Measurements from ENCODE around the gene OOSP3. TPM values are rescaled to one million over a fixed set of nuclear protein-coding genes. Genes with fewer than 3 reads are reported as not detected.
"Not testable (repeated sequence)": the region's sequence is repeated elsewhere in the genome, so short reads cannot be mapped to it uniquely, and the experiment has no call there.

OOSP3 gene
- total RNA-seq, 4 donors from 2014 or later: not detected

DNA sequence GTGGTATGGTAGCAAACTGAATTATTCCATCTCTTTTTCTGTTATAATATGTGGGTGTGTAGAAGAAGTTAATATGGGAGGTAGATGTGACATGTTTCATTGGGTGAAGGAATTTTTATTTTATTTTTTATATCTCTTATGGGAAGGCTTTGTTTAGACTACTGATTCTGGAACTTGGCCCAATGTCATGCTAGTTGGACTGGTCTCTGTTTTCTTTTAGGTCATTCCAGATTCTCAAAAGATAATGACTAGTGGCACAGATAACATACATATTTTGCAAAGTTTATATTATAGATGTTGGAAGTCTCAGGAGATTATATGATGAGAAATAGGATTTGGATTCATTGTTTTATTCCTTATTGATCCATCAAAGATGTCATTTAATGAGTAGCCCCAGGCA, 1.3 kb upstream of the OOSP3 start:
- Histone ChIP-seq H3K9me3 (no peaks in the 10 kb centered on the region), H3K36me3 (no peaks in the 10 kb centered on the region), H3K27ac (no peak overlapping the region), H3K27me3 (no peaks in the 10 kb centered on the region), H3K4me1 (no peaks in the 10 kb centered on the region), H3K4me3 (no peak overlapping the region)
- TF ChIP-seq, protein P1, sequence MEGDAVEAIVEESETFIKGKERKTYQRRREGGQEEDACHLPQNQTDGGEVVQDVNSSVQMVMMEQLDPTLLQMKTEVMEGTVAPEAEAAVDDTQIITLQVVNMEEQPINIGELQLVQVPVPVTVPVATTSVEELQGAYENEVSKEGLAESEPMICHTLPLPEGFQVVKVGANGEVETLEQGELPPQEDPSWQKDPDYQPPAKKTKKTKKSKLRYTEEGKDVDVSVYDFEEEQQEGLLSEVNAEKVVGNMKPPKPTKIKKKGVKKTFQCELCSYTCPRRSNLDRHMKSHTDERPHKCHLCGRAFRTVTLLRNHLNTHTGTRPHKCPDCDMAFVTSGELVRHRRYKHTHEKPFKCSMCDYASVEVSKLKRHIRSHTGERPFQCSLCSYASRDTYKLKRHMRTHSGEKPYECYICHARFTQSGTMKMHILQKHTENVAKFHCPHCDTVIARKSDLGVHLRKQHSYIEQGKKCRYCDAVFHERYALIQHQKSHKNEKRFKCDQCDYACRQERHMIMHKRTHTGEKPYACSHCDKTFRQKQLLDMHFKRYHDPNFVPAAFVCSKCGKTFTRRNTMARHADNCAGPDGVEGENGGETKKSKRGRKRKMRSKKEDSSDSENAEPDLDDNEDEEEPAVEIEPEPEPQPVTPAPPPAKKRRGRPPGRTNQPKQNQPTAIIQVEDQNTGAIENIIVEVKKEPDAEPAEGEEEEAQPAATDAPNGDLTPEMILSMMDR (IDR thresholded peaks at IDR 0.05): no peak
- no peak for TF ChIP-seq EP300 (IDR thresholded peaks at IDR 0.05)
- TF ChIP-seq POLR2A (IDR thresholded peaks at IDR 0.05): no peak
- DNase-seq (ENCODE audit: low spot score in 2 of 2): no peak

DNA sequence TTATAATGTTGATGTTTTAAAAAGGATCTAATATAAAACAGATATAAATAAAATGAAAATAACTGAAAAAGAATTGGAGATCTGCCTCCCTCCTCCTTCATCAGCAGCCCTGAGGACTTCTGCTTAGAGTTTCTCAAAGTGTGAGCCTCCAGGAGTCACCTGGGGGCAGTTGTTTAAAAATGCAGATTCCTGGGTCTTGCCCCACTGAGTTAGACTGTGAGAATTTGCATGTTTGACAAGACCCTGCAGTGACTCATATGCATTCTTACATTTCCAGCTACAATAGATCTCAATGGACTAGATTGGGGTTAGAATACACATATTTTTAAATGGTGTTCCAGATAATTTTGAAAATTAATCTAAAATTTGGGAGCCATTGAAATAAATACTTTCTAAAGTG, 798 bp upstream of the OOSP3 start:
- H3K4me1 ChIP-seq: no peaks in the 10 kb centered on the region
- H3K9me3 ChIP-seq: no peaks in the 10 kb centered on the region
- TF ChIP-seq POLR2A (IDR thresholded peaks at IDR 0.05) (no peak), EP300 (IDR thresholded peaks at IDR 0.05) (no peak)
- TF ChIP-seq, protein P1 (IDR thresholded peaks at IDR 0.05): no peak
- no peak overlapping the region for H3K4me3 ChIP-seq
- DNase-seq (ENCODE audit: low spot score in 2 of 2): no peak
- H3K36me3 ChIP-seq: no peaks in the 10 kb centered on the region
- H3K27me3 ChIP-seq: no peaks in the 10 kb centered on the region
- H3K27ac ChIP-seq: no peak overlapping the region

DNA sequence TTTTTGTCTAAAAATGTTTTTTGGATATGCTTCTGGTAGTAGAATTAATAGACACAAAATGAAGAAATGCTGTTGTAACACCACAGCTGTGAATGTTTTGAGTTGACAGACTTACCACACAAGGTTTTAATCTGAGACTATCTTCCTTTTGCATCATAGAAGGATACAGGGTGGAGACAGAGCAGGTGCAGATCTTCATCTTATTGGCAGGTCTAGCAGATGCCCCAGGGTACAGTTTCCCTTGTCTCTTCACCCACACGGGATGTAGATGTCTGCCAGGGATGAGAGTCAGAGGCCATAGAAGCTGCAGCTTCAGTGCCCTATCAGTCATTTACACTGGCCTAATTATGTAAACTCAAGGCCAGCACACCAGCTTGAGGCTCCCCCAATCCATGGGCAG, 985 bp downstream of the OOSP3 start:
- H3K4me1 ChIP-seq: no peaks in the 10 kb centered on the region
- no peak overlapping the region for H3K4me3 ChIP-seq
- no peak overlapping the region for H3K27ac ChIP-seq
- DNase-seq (ENCODE audit: low spot score in 2 of 2): no peak
- H3K27me3 ChIP-seq: no peaks in the 10 kb centered on the region
- no peaks in the 10 kb centered on the region for H3K36me3 ChIP-seq
- H3K9me3 ChIP-seq: no peaks in the 10 kb centered on the region
- WGBS, 2 donors: 60 to 62% methylated on average over 1 of the region's 1 CpG
- TF ChIP-seq POLR2A (IDR thresholded peaks at IDR 0.05): no peak
- no peak for TF ChIP-seq EP300 (IDR thresholded peaks at IDR 0.05)
- TF ChIP-seq, protein P1 (IDR thresholded peaks at IDR 0.05): no peak

DNA sequence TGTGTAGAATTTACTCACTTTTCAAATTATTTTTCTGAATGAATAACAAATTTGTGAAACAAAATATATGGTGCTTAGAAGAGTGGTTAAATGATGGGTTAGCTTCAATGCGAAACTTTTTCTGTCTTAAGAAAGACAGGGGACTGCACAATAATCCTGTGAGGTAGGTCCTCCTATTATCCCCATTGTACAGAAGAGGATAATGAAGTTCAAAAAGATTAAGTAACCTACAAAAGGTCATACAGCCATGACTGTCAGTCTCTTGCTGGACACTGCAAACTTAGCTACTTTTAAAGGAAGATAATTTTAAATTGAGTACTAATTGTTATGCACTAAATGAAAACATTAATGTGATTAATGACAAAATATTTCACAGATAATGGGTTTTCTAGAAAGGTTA, 5.0 kb downstream of the OOSP3 start:
- no peak for DNase-seq (ENCODE audit: low spot score in 2 of 2)
- Histone ChIP-seq H3K27me3 (no peaks in the 10 kb centered on the region), H3K4me1 (no peaks in the 10 kb centered on the region), H3K36me3 (no peaks in the 10 kb centered on the region), H3K9me3 (peaks cover 0 to 24% (median 3%) of the 10 kb centered on the region in 4 donors), H3K27ac (no peak overlapping the region), H3K4me3 (no peak overlapping the region)
- TF ChIP-seq EP300 (IDR thresholded peaks at IDR 0.05) (no peak), POLR2A (IDR thresholded peaks at IDR 0.05) (no peak)
- TF ChIP-seq, protein P1 (IDR thresholded peaks at IDR 0.05): no peak
- WGBS, 2 donors: 92% methylated on average over 1 of the region's 1 CpG

DNA sequence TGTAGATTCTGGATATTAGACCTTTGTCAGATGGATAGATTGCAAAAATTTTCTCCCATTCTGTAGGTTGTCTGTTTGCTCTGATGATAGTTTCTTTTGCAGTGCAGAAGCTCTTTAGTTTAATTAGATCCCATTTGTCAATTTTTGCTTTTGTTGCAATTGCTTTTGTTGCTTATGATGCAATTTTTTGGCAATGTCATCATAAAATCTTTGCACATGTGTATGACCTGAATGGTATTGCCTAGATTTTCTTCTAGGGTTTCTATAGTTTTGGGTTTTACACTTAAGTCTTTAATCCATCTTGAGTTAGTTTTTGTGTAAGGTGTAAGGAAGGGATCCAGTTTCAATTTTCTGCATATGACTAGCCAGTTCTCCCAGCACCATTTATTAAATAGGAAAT, 8.6 kb downstream of the OOSP3 start:
- H3K36me3 ChIP-seq; H3K4me3 ChIP-seq; H3K4me1 ChIP-seq; H3K27me3 ChIP-seq; H3K27ac ChIP-seq; DNase-seq (ENCODE audit: low spot score in 2 of 2): not testable (repeated sequence)
- peaks cover 0 to 55% (median 6%) of the 10 kb centered on the region in 4 donors for H3K9me3 ChIP-seq

DNA sequence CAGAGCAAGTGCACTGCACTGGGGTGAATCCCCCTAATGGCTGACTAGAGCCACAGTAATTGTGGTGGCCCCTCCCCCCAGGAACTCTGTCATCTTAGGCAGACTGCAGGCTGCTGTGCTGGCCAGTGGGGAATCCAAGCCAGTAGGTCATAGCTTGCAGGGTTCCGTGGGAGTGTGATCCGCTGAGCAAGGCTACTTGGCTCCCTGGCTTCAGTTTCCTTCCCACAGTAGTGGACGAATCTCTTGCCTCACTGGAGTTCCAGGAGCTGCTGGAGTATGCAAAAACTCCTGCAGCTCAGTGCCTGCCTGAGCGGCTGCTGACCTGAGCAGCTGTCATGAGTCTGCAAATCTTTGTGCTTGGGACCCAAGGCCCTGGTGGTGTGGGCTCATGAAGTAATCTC, 13.2 kb downstream of the OOSP3 start:
- Histone ChIP-seq H3K9me3 (peaks cover 0 to 45% (median 6%) of the 10 kb centered on the region in 4 donors), H3K27ac (no peak overlapping the region), H3K4me3 (no peak overlapping the region), H3K36me3 (no peaks in the 10 kb centered on the region), H3K27me3 (no peaks in the 10 kb centered on the region), H3K4me1 (no peaks in the 10 kb centered on the region)
- WGBS, 2 donors: 14 to 17% methylated on average over 4 of the region's 4 CpGs
- TF ChIP-seq EP300 (IDR thresholded peaks at IDR 0.05) (no peak), POLR2A (IDR thresholded peaks at IDR 0.05) (no peak)
- TF ChIP-seq, protein P1 (IDR thresholded peaks at IDR 0.05): no peak
- DNase-seq (ENCODE audit: low spot score in 2 of 2): no peak

Data from tibial nerve (tissue), 4 donors.